SK-N-SH (cell line): ENCODE data around the gene ABCA6. TPM values are rescaled to one million over a fixed set of nuclear protein-coding genes. Genes with fewer than 3 reads are reported as not detected.

Experiments used
- CTCF ChIA-PET: fragments of 300-600, 350-600 bp; formaldehyde crosslinking; extraction: SDS; loops from one replicate; lab custom pipeline; 2021; lab: Yijun Ruan, JAX
- POLR2A ChIA-PET: fragments of 350-600 bp; sonication (Branson Sonifier 250); formaldehyde crosslinking; extraction: SDS; loops from one replicate; lab custom pipeline; 2020; ENCODE audit warnings: antibody characterized with exemption, inconsistent platforms; lab: Yijun Ruan, JAX
- DNase-seq: peaks from one replicate; pipeline ENCODE4 v3.0.0; 2012
- H2AFZ ChIP-seq: fragments of 200-600 bp; sonication (generic); 2 replicates; pipeline ENCODE4 v1.8.1; 2016; ENCODE audit warnings: antibody characterized with exemption, mild to moderate bottlenecking, low read depth
- H3F3A ChIP-seq: fragments of 200-600 bp; sonication (generic); replicated peaks from 2 replicates; pipeline ENCODE3; 2016; ENCODE audit warnings: antibody characterized with exemption, mild to moderate bottlenecking; ENCODE audit not compliant: insufficient read depth
- H3K27ac ChIP-seq, 2 experiments: fragments of 200-500 bp in 1 of 2; fragments of 200-600 bp in 1 of 2; sonication (Bioruptor generic) in 1 of 2; sonication (generic), shearing (Covaris generic) in 1 of 2; 2 replicates each; pipeline versions ENCODE4 v1.5.1 to v1.6.1; 2014 to 2016; ENCODE audit warnings: low read depth in 2 of 2, inconsistent platforms in 1 of 2, low read length in 1 of 2, mild to moderate bottlenecking in 1 of 2, mixed read lengths in 1 of 2
- H3K27me3 ChIP-seq: fragments of 200-600 bp; sonication (generic), shearing (Covaris generic); 2 replicates; pipeline ENCODE4 v1.6.1; 2016; ENCODE audit warnings: mixed run types; ENCODE audit not compliant: insufficient read depth
- H3K36me3 ChIP-seq, 2 experiments: fragments of 200-500 bp in 1 of 2; fragments of 200-600 bp in 1 of 2; sonication (Bioruptor generic) in 1 of 2; sonication (generic) in 1 of 2; replicated peaks in 1 of 2; 2 replicates each; pipeline versions ENCODE3 to v1.5.1; 2014 to 2016; ENCODE audit warnings: low read length in 1 of 2, mild to moderate bottlenecking in 1 of 2; ENCODE audit not compliant: insufficient read depth in 2 of 2, control insufficient read depth in 1 of 2
- H3K4me1 ChIP-seq, 2 experiments: fragments of 200-500 bp in 1 of 2; fragments of 200-600 bp in 1 of 2; sonication (Bioruptor generic) in 1 of 2; sonication (generic), shearing (Covaris generic) in 1 of 2; 2 replicates each; pipeline versions ENCODE4 v1.5.1 to v1.6.1; 2014 to 2016; ENCODE audit warnings: low read depth in 1 of 2, low read length in 1 of 2, mixed run types in 1 of 2; ENCODE audit not compliant: insufficient read depth in 2 of 2, control insufficient read depth in 1 of 2
- H3K4me2 ChIP-seq: fragments of 200-600 bp; sonication (generic), shearing (Covaris generic); 2 replicates; pipeline ENCODE4 v1.6.1; 2017; ENCODE audit warnings: mixed run types
- H3K4me3 ChIP-seq, 2 experiments: fragments of 200-500 bp in 1 of 2; fragments of 200-600 bp in 1 of 2; sonication (Bioruptor generic) in 1 of 2; sonication (generic), shearing (Covaris generic) in 1 of 2; 2 replicates each; pipeline versions ENCODE4 v1.5.1 to v1.8.1; 2014 to 2016; ENCODE audit warnings: low read depth in 2 of 2, inconsistent platforms in 1 of 2, low read length in 1 of 2, mild to moderate bottlenecking in 1 of 2, mixed read lengths in 1 of 2, moderate library complexity in 1 of 2
- H3K79me2 ChIP-seq: fragments of 200-600 bp; sonication (generic); 2 replicates; pipeline ENCODE4 v1.8.1; 2017; ENCODE audit warnings: mild to moderate bottlenecking; ENCODE audit not compliant: insufficient read depth
- H3K9ac ChIP-seq: fragments of 200-600 bp; sonication (generic); 2 replicates; pipeline ENCODE4 v1.6.1; 2017; ENCODE audit warnings: mixed run types
- H3K9me2 ChIP-seq: fragments of 200-600 bp; sonication (generic); 2 replicates; pipeline ENCODE4 v1.6.1; 2017; ENCODE audit warnings: mixed run types
- H3K9me3 ChIP-seq: fragments of 200-600 bp; sonication (generic); 2 replicates; pipeline ENCODE4 v1.6.1; 2017; ENCODE audit warnings: mixed run types, mild to moderate bottlenecking, moderate library complexity
- H4K20me1 ChIP-seq: fragments of 200-600 bp; sonication (generic); 2 replicates; pipeline ENCODE4 v1.6.1; 2017; ENCODE audit warnings: mild to moderate bottlenecking, mixed run types; ENCODE audit not compliant: insufficient read depth
- ELF1 ChIP-seq: IDR thresholded peaks from 2 replicates; pipeline ENCODE4 v1.4.0; 2012
- EP300 ChIP-seq, 2 experiments: IDR thresholded peaks; 2 replicates each; pipeline versions ENCODE4 v1.4.0 to v1.6.1; 2012; ENCODE audit warnings: borderline replicate concordance in 1 of 2, low read depth in 1 of 2, low read length in 1 of 2
- FOXM1 ChIP-seq: IDR thresholded peaks from 2 replicates; pipeline ENCODE4 v1.4.0; 2012; ENCODE audit warnings: low read depth, mild to moderate bottlenecking
- GABPA ChIP-seq: IDR thresholded peaks from 2 replicates; pipeline ENCODE4 v1.4.0; 2012; ENCODE audit warnings: low read depth, mild to moderate bottlenecking
- MXI1 ChIP-seq: IDR thresholded peaks from 2 replicates; pipeline ENCODE4 v1.6.1; 2012; ENCODE audit warnings: mild to moderate bottlenecking, low read depth, low read length, improper control_type of control experiment
- POLR2AphosphoS5 ChIP-seq: IDR thresholded peaks from 2 replicates; pipeline ENCODE4 v1.6.1; 2012; ENCODE audit warnings: low read depth, low read length
- RAD21 ChIP-seq: IDR thresholded peaks from 2 replicates; pipeline ENCODE4 v1.6.1; 2012; ENCODE audit warnings: mild to moderate bottlenecking, low read length
- TAF1 ChIP-seq: IDR thresholded peaks from 2 replicates; pipeline ENCODE4 v1.6.1; 2012; ENCODE audit warnings: low read depth, mild to moderate bottlenecking, low read length, moderate library complexity, borderline replicate concordance
- YY1 ChIP-seq: IDR thresholded peaks from 2 replicates; pipeline ENCODE4 v1.4.0; 2012; ENCODE audit warnings: low read depth, mild to moderate bottlenecking
- WGBS: methylation state at CpG from one replicate; pipeline ENCODE4 v1.1.6; 2017; ENCODE audit warnings: low lambda C conversion rate; 5-methylcytosine and 5-hydroxymethylcytosine counted together
- polyA plus RNA-seq, 3 experiments: library from polyadenylated mRNA; depleted of rRNA; stranded (reverse); fragments of >200 nt; gene quantifications; 2 replicates each; pipeline ENCODE4 v1.2.3, GENCODE V29; 2012
- TF ChIP-seq, protein P1 (sequence below): fragments of 150-350 bp; IDR thresholded peaks from 2 replicates; pipeline ENCODE4 v1.6.1; 2017; ENCODE audit warnings: antibody characterized with exemption, low read length, low read depth, borderline replicate concordance
- TF ChIP-seq, protein P2 (sequence below): fragments of 200-600 bp; sonication (generic); IDR thresholded peaks from 2 replicates; pipeline ENCODE4 v1.6.1; 2017; ENCODE audit warnings: antibody characterized with exemption, mild to moderate bottlenecking, moderate library complexity
- TF ChIP-seq, protein P3 (sequence below): IDR thresholded peaks from 2 replicates; pipeline ENCODE4 v1.4.0; 2012; ENCODE audit warnings: low read depth
- TF ChIP-seq, protein P4 (sequence below): IDR thresholded peaks from 2 replicates; pipeline ENCODE4 v1.4.0; 2012; ENCODE audit warnings: low read depth, borderline replicate concordance
- TF ChIP-seq, protein P5 (sequence below): IDR thresholded peaks from 2 replicates; pipeline ENCODE4 v1.4.0; 2012; ENCODE audit warnings: low read depth, borderline replicate concordance
- TF ChIP-seq, protein P6 (sequence below): fragments of 150-350 bp; IDR thresholded peaks from 2 replicates; pipeline ENCODE4 v1.6.1; 2016; ENCODE audit warnings: mild to moderate bottlenecking, low read depth, low read length

ABCA6 gene
- polyA plus RNA-seq, 1 of the 3 experiments (the other 2 are of a cell fraction): 0.15 TPM

DNA sequence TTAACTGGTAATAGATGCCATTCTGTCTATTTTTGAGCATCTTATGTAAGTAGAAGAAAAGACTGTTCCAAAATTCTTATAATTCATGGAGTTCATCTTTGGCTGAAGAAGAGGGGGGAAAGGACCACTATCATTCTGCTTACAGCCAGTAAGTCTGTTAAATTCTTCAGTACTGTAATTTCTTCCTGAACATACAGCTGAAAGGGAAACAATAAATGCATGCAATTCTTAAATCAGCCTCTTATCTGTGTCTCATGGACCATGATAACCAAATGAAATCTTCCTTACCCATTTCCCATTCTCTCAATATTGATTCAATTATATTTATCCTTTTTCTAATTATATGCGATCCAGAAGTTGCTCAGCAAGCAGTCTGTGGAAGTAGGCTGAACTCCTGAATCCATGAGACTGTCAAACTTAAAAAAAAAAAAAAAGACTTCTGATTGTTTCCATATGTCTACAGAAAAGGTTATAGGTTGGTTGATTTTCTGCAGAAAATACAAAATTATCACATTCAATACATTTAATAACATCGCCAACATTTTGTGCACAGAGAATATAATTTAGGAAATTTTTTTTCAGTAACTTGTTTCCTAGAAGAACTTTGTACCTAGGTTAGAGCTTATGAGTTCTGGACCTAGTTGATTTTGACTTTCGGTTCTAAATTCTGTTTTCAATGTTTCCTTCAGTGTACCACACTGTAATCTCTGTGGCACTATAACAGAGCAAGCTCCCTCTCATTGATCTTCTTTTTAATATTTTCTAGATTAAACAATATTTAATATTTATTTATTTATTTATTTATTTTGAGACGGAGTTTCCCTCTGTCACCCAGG lies 79.8 kb downstream of the ABCA6 start:
- Histone ChIP-seq H3F3A (no peaks in the 10 kb centered on the region), H3K9ac (no peak overlapping the region), H2AFZ (no peak overlapping the region), H3K4me2 (no peak overlapping the region), H3K36me3 (no peaks in the 10 kb centered on the region), H3K4me3 (no peak overlapping the region), H3K9me3 (no peaks in the 10 kb centered on the region), H3K79me2 (no peaks in the 10 kb centered on the region), H3K9me2 (no peaks in the 10 kb centered on the region), H3K27ac (peak overlapping the region in 1 of 2 experiments; percentile 9; a peak in 1 of 4 replicates), H4K20me1 (no peaks in the 10 kb centered on the region), H3K4me1 (peaks cover 0 to 3% of the 10 kb centered on the region in 2 experiments; a peak in 2 of 4 replicates), H3K27me3 (no peaks in the 10 kb centered on the region; the same call in 1 of the 2 replicates)
- no peak for DNase-seq
- TF ChIP-seq EP300 (IDR thresholded peaks at IDR 0.05; ENCODE audit: borderline replicate concordance in 1 of 2, low read depth in 1 of 2, low read length in 1 of 2) (no peak), ELF1 (no peak), TAF1 (no peak), GABPA (no peak)
- TF ChIP-seq, protein P1, sequence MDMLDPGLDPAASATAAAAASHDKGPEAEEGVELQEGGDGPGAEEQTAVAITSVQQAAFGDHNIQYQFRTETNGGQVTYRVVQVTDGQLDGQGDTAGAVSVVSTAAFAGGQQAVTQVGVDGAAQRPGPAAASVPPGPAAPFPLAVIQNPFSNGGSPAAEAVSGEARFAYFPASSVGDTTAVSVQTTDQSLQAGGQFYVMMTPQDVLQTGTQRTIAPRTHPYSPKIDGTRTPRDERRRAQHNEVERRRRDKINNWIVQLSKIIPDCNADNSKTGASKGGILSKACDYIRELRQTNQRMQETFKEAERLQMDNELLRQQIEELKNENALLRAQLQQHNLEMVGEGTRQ: no peak
- TF ChIP-seq, protein P2, sequence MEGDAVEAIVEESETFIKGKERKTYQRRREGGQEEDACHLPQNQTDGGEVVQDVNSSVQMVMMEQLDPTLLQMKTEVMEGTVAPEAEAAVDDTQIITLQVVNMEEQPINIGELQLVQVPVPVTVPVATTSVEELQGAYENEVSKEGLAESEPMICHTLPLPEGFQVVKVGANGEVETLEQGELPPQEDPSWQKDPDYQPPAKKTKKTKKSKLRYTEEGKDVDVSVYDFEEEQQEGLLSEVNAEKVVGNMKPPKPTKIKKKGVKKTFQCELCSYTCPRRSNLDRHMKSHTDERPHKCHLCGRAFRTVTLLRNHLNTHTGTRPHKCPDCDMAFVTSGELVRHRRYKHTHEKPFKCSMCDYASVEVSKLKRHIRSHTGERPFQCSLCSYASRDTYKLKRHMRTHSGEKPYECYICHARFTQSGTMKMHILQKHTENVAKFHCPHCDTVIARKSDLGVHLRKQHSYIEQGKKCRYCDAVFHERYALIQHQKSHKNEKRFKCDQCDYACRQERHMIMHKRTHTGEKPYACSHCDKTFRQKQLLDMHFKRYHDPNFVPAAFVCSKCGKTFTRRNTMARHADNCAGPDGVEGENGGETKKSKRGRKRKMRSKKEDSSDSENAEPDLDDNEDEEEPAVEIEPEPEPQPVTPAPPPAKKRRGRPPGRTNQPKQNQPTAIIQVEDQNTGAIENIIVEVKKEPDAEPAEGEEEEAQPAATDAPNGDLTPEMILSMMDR: no peak
- TF ChIP-seq, protein P3, sequence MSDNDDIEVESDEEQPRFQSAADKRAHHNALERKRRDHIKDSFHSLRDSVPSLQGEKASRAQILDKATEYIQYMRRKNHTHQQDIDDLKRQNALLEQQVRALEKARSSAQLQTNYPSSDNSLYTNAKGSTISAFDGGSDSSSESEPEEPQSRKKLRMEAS: no peak
- POLR2A ChIA-PET: no interaction called here
- 49% methylated on average over 4 of the region's 4 CpGs for WGBS
- CTCF ChIA-PET: no interaction called here

DNA sequence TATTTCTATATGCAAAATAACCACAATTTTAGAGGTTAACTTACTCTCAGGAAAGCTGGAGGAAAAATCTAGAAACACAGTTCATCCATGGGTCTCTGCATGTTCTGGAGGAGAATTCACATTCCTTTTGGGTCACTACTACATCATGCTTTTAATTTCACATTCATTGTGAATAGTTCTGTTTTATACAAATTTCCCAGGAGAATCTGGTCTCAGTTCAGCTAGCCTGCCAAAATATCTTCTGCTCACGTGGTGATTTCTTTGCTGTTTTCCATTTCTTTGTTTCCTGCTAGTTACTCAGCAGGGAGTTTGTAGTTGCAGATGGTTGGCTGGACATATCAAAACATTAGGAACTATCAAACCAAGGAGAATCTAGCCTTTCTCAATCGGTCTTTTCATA lies 80.9 kb downstream of the ABCA6 start, which contains the start of gene ABCA9:
TSS of gene ABCA9 (minus strand) at position 106 of the 400 bp plus-strand sequence. CDS start 9,801 bp downstream, outside the sequence.
- ChIA-PET CTCF (no interaction called here), POLR2A (no interaction called here)
- no peaks in the 10 kb centered on the region for H3K36me3 ChIP-seq
- H3K79me2 ChIP-seq: no peaks in the 10 kb centered on the region
- no peaks in the 10 kb centered on the region for H4K20me1 ChIP-seq
- H3K4me1 ChIP-seq: peaks cover 0 to 3% of the 10 kb centered on the region in 2 experiments; a peak in 2 of 4 replicates
- DNase-seq: no peak
- H3K27ac ChIP-seq: peak within 1 kb of the TSS in 1 of 2 experiments; percentile 36; a peak in 1 of 4 replicates
- no peak within 1 kb of the TSS; the same call in 1 of the 2 replicates for H3K4me2 ChIP-seq
- H3K9ac ChIP-seq: no peak within 1 kb of the TSS
- WGBS: 9% methylated on average over 2 of the region's 2 CpGs
- no peak within 1 kb of the TSS for H2AFZ ChIP-seq
- no peaks in the 10 kb centered on the region for H3K9me3 ChIP-seq
- H3K4me3 ChIP-seq: no peak within 1 kb of the TSS
- H3K27me3 ChIP-seq: no peaks in the 10 kb centered on the region; the same call in 1 of the 2 replicates
- H3K9me2 ChIP-seq: no peaks in the 10 kb centered on the region
- no peaks in the 10 kb centered on the region for H3F3A ChIP-seq
- TF ChIP-seq, protein P4, sequence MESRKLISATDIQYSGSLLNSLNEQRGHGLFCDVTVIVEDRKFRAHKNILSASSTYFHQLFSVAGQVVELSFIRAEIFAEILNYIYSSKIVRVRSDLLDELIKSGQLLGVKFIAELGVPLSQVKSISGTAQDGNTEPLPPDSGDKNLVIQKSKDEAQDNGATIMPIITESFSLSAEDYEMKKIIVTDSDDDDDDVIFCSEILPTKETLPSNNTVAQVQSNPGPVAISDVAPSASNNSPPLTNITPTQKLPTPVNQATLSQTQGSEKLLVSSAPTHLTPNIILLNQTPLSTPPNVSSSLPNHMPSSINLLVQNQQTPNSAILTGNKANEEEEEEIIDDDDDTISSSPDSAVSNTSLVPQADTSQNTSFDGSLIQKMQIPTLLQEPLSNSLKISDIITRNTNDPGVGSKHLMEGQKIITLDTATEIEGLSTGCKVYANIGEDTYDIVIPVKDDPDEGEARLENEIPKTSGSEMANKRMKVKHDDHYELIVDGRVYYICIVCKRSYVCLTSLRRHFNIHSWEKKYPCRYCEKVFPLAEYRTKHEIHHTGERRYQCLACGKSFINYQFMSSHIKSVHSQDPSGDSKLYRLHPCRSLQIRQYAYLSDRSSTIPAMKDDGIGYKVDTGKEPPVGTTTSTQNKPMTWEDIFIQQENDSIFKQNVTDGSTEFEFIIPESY: no peak
- TF ChIP-seq POLR2AphosphoS5 (no peak), RAD21 (no peak), MXI1 (no peak), FOXM1 (no peak), YY1 (no peak)
- TF ChIP-seq, protein P2: no peak
- TF ChIP-seq, protein P5, sequence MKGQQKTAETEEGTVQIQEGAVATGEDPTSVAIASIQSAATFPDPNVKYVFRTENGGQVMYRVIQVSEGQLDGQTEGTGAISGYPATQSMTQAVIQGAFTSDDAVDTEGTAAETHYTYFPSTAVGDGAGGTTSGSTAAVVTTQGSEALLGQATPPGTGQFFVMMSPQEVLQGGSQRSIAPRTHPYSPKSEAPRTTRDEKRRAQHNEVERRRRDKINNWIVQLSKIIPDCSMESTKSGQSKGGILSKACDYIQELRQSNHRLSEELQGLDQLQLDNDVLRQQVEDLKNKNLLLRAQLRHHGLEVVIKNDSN: no peak
- TF ChIP-seq, protein P3: no peak
- TF ChIP-seq, protein P6, sequence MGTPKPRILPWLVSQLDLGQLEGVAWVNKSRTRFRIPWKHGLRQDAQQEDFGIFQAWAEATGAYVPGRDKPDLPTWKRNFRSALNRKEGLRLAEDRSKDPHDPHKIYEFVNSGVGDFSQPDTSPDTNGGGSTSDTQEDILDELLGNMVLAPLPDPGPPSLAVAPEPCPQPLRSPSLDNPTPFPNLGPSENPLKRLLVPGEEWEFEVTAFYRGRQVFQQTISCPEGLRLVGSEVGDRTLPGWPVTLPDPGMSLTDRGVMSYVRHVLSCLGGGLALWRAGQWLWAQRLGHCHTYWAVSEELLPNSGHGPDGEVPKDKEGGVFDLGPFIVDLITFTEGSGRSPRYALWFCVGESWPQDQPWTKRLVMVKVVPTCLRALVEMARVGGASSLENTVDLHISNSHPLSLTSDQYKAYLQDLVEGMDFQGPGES: no peak
